ENCODE data around the gene NUDT21. TPM values are rescaled to one million over a fixed set of nuclear protein-coding genes. Genes with fewer than 3 reads are reported as not detected.

The NUDT21 gene
- total RNA-seq, 1 experiment from 2014 or later = 83.4 TPM

DNA sequence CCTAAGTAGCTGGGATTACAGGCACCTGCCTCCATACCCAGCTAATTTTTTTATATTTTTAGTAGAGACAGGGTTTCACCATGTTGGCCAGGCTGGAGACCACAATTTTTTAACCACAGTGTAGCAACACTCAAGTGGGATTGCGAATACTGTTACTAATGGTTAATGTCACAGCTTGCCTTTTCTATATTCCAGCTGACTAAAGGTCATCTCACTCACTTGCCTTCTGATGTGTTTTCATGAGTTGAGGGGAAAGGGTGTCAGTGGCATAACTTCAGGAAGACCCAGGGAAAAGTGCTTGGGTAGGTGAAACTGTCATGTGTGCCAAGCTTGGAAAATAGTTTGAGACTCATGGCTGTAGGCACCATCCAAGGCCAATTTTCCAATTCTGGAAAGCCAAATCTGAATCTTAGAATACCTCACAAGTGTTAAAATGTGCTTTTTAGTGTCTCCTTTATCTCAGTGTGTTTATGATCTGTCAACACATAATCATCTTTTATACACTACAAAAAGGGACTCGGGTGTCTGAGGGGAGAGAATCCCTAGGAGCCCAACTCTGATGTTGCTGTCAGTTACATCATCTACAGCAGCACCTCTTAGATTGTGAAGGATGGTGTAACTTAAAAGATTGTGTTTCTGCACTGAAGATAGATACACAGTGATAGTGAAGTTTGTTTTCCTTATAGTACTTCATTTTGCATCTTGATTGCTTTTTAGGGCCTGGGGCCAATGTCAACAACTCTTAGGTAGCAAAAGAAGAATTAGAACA lies 27.3 kb upstream of the NUDT21 start:
- POLR2A ChIA-PET = interaction anchor here (0.9 to 1.0 kb wide), 3 partner anchors 26 to 54 kb away, joined by 3 to 8 read pairs (median 4); no protein-coding TSS in a partner anchor

DNA sequence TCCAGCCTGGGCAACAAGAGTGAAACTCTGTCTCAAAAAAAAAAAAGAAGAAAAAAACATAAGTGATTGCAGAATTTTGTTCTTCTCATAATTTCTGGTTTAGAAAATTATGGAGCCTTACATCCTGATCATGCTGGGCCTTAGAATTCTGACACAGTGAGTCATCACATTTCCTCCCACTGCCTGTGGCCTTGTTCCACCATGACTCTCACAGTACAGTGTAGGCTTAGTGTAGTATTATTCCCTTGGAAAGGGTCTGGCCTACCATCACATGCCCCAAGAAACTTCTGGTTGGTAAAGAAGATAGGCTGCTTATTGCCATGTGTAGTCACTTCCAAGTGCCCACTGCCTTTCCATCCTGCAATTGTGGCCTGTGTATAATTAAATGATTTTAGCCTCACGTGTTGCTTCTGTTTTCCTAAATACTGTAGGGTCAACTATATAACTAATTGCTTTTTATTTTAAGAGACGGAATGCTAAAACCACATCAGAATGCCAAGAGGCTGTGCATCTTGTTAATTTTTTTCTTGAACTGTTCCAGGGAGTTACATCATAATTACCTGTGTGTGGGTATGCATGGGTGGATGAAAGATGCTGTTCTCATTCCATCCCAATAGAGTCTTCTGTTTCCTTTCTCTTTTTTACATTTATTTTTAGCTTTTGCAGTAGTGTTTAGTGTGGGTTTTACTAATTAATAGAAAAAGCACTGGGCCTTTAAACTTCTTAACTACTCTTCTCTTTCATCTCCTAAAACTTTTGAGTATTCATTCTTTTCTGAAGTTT lies 26.2 kb upstream of the NUDT21 start:
- H3K9me3 Mint-ChIP-seq (ENCODE audit: unreplicated experiment) = no peaks in the 10 kb centered on the region
- H3K4me1 Mint-ChIP-seq (ENCODE audit: insufficient read depth, unreplicated experiment) = peaks cover 6% of the 10 kb centered on the region
- CTCF ChIA-PET = no interaction called here
- peaks cover 88% of the 10 kb centered on the region for H3K36me3 Mint-ChIP-seq (ENCODE audit: insufficient read depth, unreplicated experiment)
- H3K27ac Mint-ChIP-seq (ENCODE audit: low read depth, unreplicated experiment) = peak overlapping the region; percentile 35
- peak; percentile 73 for DNase-seq (ENCODE audit: unreplicated experiment)
- POLR2A ChIA-PET = interaction anchor here (0.9 kb wide), 2 partner anchors 25 to 33 kb away, joined by 4 to 8 read pairs; no protein-coding TSS in a partner anchor
- no TSS peak for BruUV-seq (replicated peaks)
- intact Hi-C loops (cut with micrococcal nuclease) = no loop called here
- TF ChIP-seq, protein P1, sequence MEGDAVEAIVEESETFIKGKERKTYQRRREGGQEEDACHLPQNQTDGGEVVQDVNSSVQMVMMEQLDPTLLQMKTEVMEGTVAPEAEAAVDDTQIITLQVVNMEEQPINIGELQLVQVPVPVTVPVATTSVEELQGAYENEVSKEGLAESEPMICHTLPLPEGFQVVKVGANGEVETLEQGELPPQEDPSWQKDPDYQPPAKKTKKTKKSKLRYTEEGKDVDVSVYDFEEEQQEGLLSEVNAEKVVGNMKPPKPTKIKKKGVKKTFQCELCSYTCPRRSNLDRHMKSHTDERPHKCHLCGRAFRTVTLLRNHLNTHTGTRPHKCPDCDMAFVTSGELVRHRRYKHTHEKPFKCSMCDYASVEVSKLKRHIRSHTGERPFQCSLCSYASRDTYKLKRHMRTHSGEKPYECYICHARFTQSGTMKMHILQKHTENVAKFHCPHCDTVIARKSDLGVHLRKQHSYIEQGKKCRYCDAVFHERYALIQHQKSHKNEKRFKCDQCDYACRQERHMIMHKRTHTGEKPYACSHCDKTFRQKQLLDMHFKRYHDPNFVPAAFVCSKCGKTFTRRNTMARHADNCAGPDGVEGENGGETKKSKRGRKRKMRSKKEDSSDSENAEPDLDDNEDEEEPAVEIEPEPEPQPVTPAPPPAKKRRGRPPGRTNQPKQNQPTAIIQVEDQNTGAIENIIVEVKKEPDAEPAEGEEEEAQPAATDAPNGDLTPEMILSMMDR (IDR thresholded peaks at IDR 0.05; ENCODE audit: unreplicated experiment) = no peak
- H3K4me3 Mint-ChIP-seq (ENCODE audit: unreplicated experiment) = no peak overlapping the region
- no peaks in the 10 kb centered on the region for H3K27me3 Mint-ChIP-seq (ENCODE audit: insufficient read depth, unreplicated experiment)

More for the DNA sequence above, 27.3 kb upstream of the NUDT21 start:
- Mint-ChIP-seq H3K27ac (ENCODE audit: low read depth, unreplicated experiment) (no peak overlapping the region), H3K27me3 (ENCODE audit: insufficient read depth, unreplicated experiment) (no peaks in the 10 kb centered on the region), H3K4me1 (ENCODE audit: insufficient read depth, unreplicated experiment) (peaks cover 6% of the 10 kb centered on the region), H3K4me3 (ENCODE audit: unreplicated experiment) (no peak overlapping the region), H3K36me3 (ENCODE audit: insufficient read depth, unreplicated experiment) (peaks cover 85% of the 10 kb centered on the region), H3K9me3 (ENCODE audit: unreplicated experiment) (no peaks in the 10 kb centered on the region)
- CTCF ChIA-PET = interaction anchor here (0.6 to 1.3 kb wide), 2 partner anchors 9 to 140 kb away, joined by 3 read pairs; no protein-coding TSS in a partner anchor
- TF ChIP-seq, protein P1 (IDR thresholded peaks at IDR 0.05; ENCODE audit: unreplicated experiment) = no peak
- no TSS peak for BruUV-seq (replicated peaks)
- no peak for DNase-seq (ENCODE audit: unreplicated experiment)
- intact Hi-C loops (cut with micrococcal nuclease) = no loop called here

DNA sequence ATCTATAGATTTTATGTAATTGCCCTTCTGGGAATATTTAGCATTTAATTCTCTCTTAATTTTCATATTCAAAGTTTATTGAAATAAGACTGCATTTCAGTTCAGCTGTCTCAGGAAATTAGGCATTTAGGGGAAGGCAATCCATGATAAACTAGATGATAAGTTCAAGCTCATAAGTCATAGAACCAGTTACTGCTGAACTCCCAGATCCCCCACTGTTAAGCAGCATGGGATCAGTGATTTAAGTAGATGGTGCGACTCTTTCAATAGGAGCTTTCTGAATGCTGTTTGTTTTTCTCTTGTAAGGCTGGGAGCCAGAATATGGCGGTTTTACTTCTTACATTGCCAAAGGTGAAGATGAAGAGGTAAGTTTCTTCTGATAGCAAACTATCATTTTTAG lies 24.1 kb upstream of the NUDT21 start:
- BruUV-seq (replicated peaks) = no TSS peak
- Mint-ChIP-seq H3K4me1 (ENCODE audit: insufficient read depth, unreplicated experiment) (peaks cover 9% of the 10 kb centered on the region), H3K4me3 (ENCODE audit: unreplicated experiment) (no peak overlapping the region), H3K9me3 (ENCODE audit: unreplicated experiment) (no peaks in the 10 kb centered on the region), H3K27me3 (ENCODE audit: insufficient read depth, unreplicated experiment) (no peaks in the 10 kb centered on the region), H3K36me3 (ENCODE audit: insufficient read depth, unreplicated experiment) (peaks cover 97% of the 10 kb centered on the region), H3K27ac (ENCODE audit: low read depth, unreplicated experiment) (no peak overlapping the region)
- ChIA-PET POLR2A (interaction anchor here (1.1 to 2.3 kb wide), 5 partner anchors 8 to 38 kb away, joined by 3 to 14 read pairs (median 5); partner anchors contain the start of genes NUDT21 and OGFOD1), CTCF (interaction anchor here (0.6 to 1.2 kb wide), 3 partner anchors 21 to 693 kb away, joined by 3 to 4 read pairs (median 3); no protein-coding TSS in a partner anchor)
- DNase-seq (ENCODE audit: unreplicated experiment) = no peak
- TF ChIP-seq, protein P1 (IDR thresholded peaks at IDR 0.05; ENCODE audit: unreplicated experiment) = no peak
- intact Hi-C loops (cut with micrococcal nuclease) = no loop called here

GRCh38 chr16:56470666-56471065 lies 19.5 kb upstream of the NUDT21 start:
- H3K27me3 Mint-ChIP-seq (ENCODE audit: insufficient read depth, unreplicated experiment) = no peaks in the 10 kb centered on the region
- no peak for DNase-seq (ENCODE audit: unreplicated experiment)
- H3K36me3 Mint-ChIP-seq (ENCODE audit: insufficient read depth, unreplicated experiment) = peaks cover 96% of the 10 kb centered on the region
- TF ChIP-seq, protein P1 (IDR thresholded peaks at IDR 0.05; ENCODE audit: unreplicated experiment) = no peak
- no peak overlapping the region for H3K4me3 Mint-ChIP-seq (ENCODE audit: unreplicated experiment)
- CTCF ChIA-PET = interaction anchor here (0.9 kb wide), 1 partner anchor 12 kb away, joined by 3 read pairs; no protein-coding TSS in a partner anchor
- peaks cover 3% of the 10 kb centered on the region for H3K4me1 Mint-ChIP-seq (ENCODE audit: insufficient read depth, unreplicated experiment)
- H3K9me3 Mint-ChIP-seq (ENCODE audit: unreplicated experiment) = no peaks in the 10 kb centered on the region
- POLR2A ChIA-PET = interaction anchor here (1.2 to 1.7 kb wide), 3 partner anchors 10 to 20 kb away, joined by 3 to 5 read pairs (median 5); partner anchors contain the start of genes NUDT21 and OGFOD1
- peak overlapping the region; percentile 70 for H3K27ac Mint-ChIP-seq (ENCODE audit: low read depth, unreplicated experiment)
- BruUV-seq (replicated peaks) = no TSS peak
- intact Hi-C loops (cut with micrococcal nuclease) = no loop called here

All from MCF 10A (cell line).